ENCODE measurements around the gene POLG. TPM values are rescaled to one million over a fixed set of nuclear protein-coding genes. Genes with fewer than 3 reads are reported as not detected.

The POLG gene
- total and polyA plus RNA-seq, 2 of the 4 experiments (the other 2 are of a cell fraction), result 19.9 to 30.6 TPM

DNA sequence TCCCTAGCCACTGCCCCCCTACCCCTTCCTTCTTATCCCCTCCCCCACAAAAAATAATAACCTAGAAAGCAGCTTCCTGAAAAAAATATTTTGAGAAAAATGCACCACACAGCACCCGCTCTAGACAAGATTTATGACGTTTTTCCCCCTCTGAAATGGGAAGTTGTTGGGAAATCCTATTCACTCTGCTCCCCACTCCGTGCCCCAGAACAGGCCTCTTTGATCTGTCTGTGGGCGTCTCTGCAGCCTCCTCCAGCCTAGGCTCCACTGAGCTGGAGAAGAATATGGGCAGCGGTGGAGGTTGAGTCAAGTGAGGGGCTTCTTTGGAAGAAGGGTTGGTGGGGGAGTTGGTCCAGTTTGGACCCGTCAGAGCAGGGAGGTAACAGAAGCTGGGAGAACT is 28.5 kb upstream of the POLG start:
- Histone ChIP-seq H3K4ac (ENCODE audit: low read depth, low read length) (no peak overlapping the region), H3K27ac (ENCODE audit: insufficient read depth, low read length) (no peak overlapping the region), H3K4me1 (ENCODE audit: control insufficient read depth, insufficient read depth, low read length) (no peaks in the 10 kb centered on the region), H3K23ac (ENCODE audit: low read depth, low read length) (no peak overlapping the region), H4K8ac (ENCODE audit: low read depth in 2 of 2, low read length in 2 of 2) (no peak overlapping the region), H2BK20ac (ENCODE audit: low read depth, low read length) (no peak overlapping the region), H3K18ac (ENCODE audit: low read depth, low read length) (no peak overlapping the region), H3K4me3 (ENCODE audit: insufficient read depth, low read depth, low read length) (no peak overlapping the region), H3K9me1 (ENCODE audit: insufficient read depth, low read length) (no peaks in the 10 kb centered on the region), H2AK9ac (replicated peaks; ENCODE audit: low read depth, low read length, poor library complexity) (no peak overlapping the region), H2BK120ac (ENCODE audit: low read depth, low read length) (no peak overlapping the region), H2AK5ac (ENCODE audit: low read depth, low read length) (no peak overlapping the region), H2BK5ac (ENCODE audit: low read depth, low read length, poor library complexity, severe bottlenecking) (no peak overlapping the region), H4K20me1 (ENCODE audit: insufficient read depth, low read length) (peaks cover 8% of the 10 kb centered on the region; the same call in 1 of the 2 replicates), H3K36me3 (ENCODE audit: control insufficient read depth, insufficient read depth, low read length) (no peaks in the 10 kb centered on the region), H4K5ac (ENCODE audit: low read depth, low read length) (no peak overlapping the region), H3K27me3 (ENCODE audit: control insufficient read depth, insufficient read depth, low read length) (peaks cover 89% of the 10 kb centered on the region), H3K9me3 (ENCODE audit: control insufficient read depth, insufficient read depth, low read length) (no peaks in the 10 kb centered on the region; the same call in none of the 2 replicates), H3K9ac (ENCODE audit: low read depth, low read length) (no peak overlapping the region), H2AFZ (replicated peaks; ENCODE audit: low read length, poor library complexity) (no peak overlapping the region), H3K79me1 (ENCODE audit: low read depth in 1 of 2, low read length in 2 of 2) (no peaks in the 10 kb centered on the region), H3K14ac (replicated peaks; ENCODE audit: low read depth, low read length) (no peak overlapping the region), H2BK15ac (ENCODE audit: low read depth, low read length) (no peak overlapping the region), H3K56ac (ENCODE audit: extremely low read depth, insufficient read depth, low read length) (no peak overlapping the region), H3K4me2 (ENCODE audit: low read depth, low read length) (no peak overlapping the region), H4K91ac (ENCODE audit: insufficient read depth, low read depth, low read length) (no peak overlapping the region)
- CTCF ChIA-PET, result no interaction called here
- intact Hi-C loops (cut with micrococcal nuclease), result no loop called here
- dilution Hi-C loops (cut with HindIII; ENCODE audit: low sequenced_read_pairs, unreplicated experiment), result no loop called here
- TF ChIP-seq CEBPB (IDR thresholded peaks at IDR 0.05; ENCODE audit: low read depth, low read length) (no peak), USF2 (IDR thresholded peaks at IDR 0.05; ENCODE audit: low read depth, low read length) (no peak), FOS (IDR thresholded peaks at IDR 0.05; ENCODE audit: low read depth, low read length) (no peak), POLR2A (IDR thresholded peaks at IDR 0.05; ENCODE audit: low read depth, low read length) (no peak), SMC3 (IDR thresholded peaks at IDR 0.05; ENCODE audit: low read depth, low read length) (no peak), CHD1 (IDR thresholded peaks at IDR 0.05; ENCODE audit: low read depth, low read length) (no peak), NFE2L2 (IDR thresholded peaks at IDR 0.05; ENCODE audit: low read depth, low read length) (no peak), MAZ (IDR thresholded peaks at IDR 0.05; ENCODE audit: borderline replicate concordance, low read depth, low read length) (no peak), RAD21 (IDR thresholded peaks at IDR 0.05; ENCODE audit: low read length) (no peak), RFX5 (IDR thresholded peaks at IDR 0.05; ENCODE audit: low read depth, low read length) (no peak), MAFK (IDR thresholded peaks at IDR 0.05; ENCODE audit: low read depth, low read length) (no peak), ELK1 (IDR thresholded peaks at IDR 0.05; ENCODE audit: borderline replicate concordance, low read depth, low read length) (no peak), RCOR1 (IDR thresholded peaks at IDR 0.05; ENCODE audit: insufficient replicate concordance, low read length) (no peak), MXI1 (IDR thresholded peaks at IDR 0.05; ENCODE audit: borderline replicate concordance, low read depth, low read length) (no peak), BHLHE40 (IDR thresholded peaks at IDR 0.05; ENCODE audit: low read depth, low read length) (no peak)
- TF ChIP-seq, protein P1, sequence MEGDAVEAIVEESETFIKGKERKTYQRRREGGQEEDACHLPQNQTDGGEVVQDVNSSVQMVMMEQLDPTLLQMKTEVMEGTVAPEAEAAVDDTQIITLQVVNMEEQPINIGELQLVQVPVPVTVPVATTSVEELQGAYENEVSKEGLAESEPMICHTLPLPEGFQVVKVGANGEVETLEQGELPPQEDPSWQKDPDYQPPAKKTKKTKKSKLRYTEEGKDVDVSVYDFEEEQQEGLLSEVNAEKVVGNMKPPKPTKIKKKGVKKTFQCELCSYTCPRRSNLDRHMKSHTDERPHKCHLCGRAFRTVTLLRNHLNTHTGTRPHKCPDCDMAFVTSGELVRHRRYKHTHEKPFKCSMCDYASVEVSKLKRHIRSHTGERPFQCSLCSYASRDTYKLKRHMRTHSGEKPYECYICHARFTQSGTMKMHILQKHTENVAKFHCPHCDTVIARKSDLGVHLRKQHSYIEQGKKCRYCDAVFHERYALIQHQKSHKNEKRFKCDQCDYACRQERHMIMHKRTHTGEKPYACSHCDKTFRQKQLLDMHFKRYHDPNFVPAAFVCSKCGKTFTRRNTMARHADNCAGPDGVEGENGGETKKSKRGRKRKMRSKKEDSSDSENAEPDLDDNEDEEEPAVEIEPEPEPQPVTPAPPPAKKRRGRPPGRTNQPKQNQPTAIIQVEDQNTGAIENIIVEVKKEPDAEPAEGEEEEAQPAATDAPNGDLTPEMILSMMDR (conservative IDR thresholded peaks at IDR 0.05; ENCODE audit: low read depth, low read length), result no peak
- WGBS, 2 experiments (ENCODE audit: extremely low coverage in 2 of 2, insufficient read length in 1 of 2), result 21% methylated on average over 2 of the region's 6 CpGs; no CpG with 5 or more reads in 1 of the 2 experiments
- no peak for ATAC-seq (ENCODE audit: low read depth)
- BruUV-seq (replicated peaks), result no TSS peak
- in situ Hi-C loops (cut with MboI; ENCODE audit: low sequenced_read_pairs), result loop anchor here (5.0 kb wide), 1 partner anchor 69 kb away; no protein-coding TSS in a partner anchor
- POLR2A ChIA-PET (ENCODE audit: unreplicated experiment), result no interaction called here
- DNase-seq, result no peak

All from IMR-90 (cell line).